ENCODE data around the gene HOXA4. TPM values are rescaled to one million over a fixed set of nuclear protein-coding genes. Genes with fewer than 3 reads are reported as not detected.

The HOXA4 gene
- total and polyA plus RNA-seq, 10 of the 15 experiments (the other 5 are each of a cell fraction or from before 2014, with no cell fraction given) = 0.07 TPM; not detected in 9

- TF ChIP-seq YY1 (IDR thresholded peaks at IDR 0.05; ENCODE audit: low read depth, low read length) = no peak
These were observed 51.8 kb downstream of the HOXA4 start (continued) for GRCh38 chr7:27078616-27079233.

MicroRNAs within 50 kb of the gene (microRNA counts, 767-probe panel; counts per million panel counts)
- microRNA hsa-miR-196b-5p = 977 counts per million, percentile 26 among the panel's probes with 10 or more counts

Small RNA genes lying within 50 kb of the gene (microRNA-seq; reads per million reads assigned to microRNA genes)
- 0.75 reads per million for gene MIR196B

Small RNA genes lying within 50 kb of the gene (small RNA-seq; reads per million reads assigned to genes)
- gene AC004080.5 (not detected), gene RF01977 (not detected)

Other genes starting within 250 kb of the HOXA4 start
Only the 7 nearest of the 11 such genes appear.
- 0.17 TPM in 1 of 2 replicates, not detected in the other for gene HOXA1, start 34.8 kb downstream of the HOXA4 start, total RNA-seq (2014; rRNA removed)
- gene HOXA1, start 34.8 kb downstream of the HOXA4 start, total RNA-seq (2014; rRNA removed; fragmentation: Illumina TruSeq; extraction: Trizol) = not detected in 2 replicates
- 0.23 TPM in 1 of 2 replicates, not detected in the other for gene HOXA1, start 34.8 kb downstream of the HOXA4 start, total RNA-seq (2021)
- gene HOXA1, start 34.8 kb downstream of the HOXA4 start, polyA plus RNA-seq (2011; rRNA removed) = 1.7 and 1.9 TPM in 2 replicates
- 0.18 and 0.33 TPM in 2 replicates for gene HOXA1, start 34.8 kb downstream of the HOXA4 start, polyA plus RNA-seq (2014; fragmentation: Illumina TruSeq; extraction: Trizol)
- gene HOXA1, start 34.8 kb downstream of the HOXA4 start, polyA plus RNA-seq (2014; fragmentation: Nextera tagmentation; extraction: Ambion mirVana) = under 1 TPM in 1 of 2 experiments, not detected in 1; 0.10 TPM
- 0.06 and 0.28 TPM in 2 replicates for gene HOXA1, start 34.8 kb downstream of the HOXA4 start, polyA plus RNA-seq (2014; rRNA removed)
- under 1 TPM in 1 of 2 experiments, not detected in 1; 0.29 TPM for gene HOXA1, start 34.8 kb downstream of the HOXA4 start, polyA plus RNA-seq (2016; fragmentation: Nextera tagmentation; extraction: Ambion mirVana)
- gene HOXA2, start 28.1 kb downstream of the HOXA4 start, total RNA-seq (2014; rRNA removed) = not detected in 2 replicates
- not detected in 2 replicates for gene HOXA2, start 28.1 kb downstream of the HOXA4 start, total RNA-seq (2014; rRNA removed; fragmentation: Illumina TruSeq; extraction: Trizol)
- not detected in 2 replicates for gene HOXA2, start 28.1 kb downstream of the HOXA4 start, total RNA-seq (2021)
- not detected in 2 replicates for gene HOXA2, start 28.1 kb downstream of the HOXA4 start, polyA plus RNA-seq (2011; rRNA removed)
- not detected in 2 replicates for gene HOXA2, start 28.1 kb downstream of the HOXA4 start, polyA plus RNA-seq (2014; fragmentation: Illumina TruSeq; extraction: Trizol)
- not detected for gene HOXA2, start 28.1 kb downstream of the HOXA4 start, polyA plus RNA-seq (2014; fragmentation: Nextera tagmentation; extraction: Ambion mirVana)
- not detected in 2 replicates for gene HOXA2, start 28.1 kb downstream of the HOXA4 start, polyA plus RNA-seq (2014; rRNA removed)
- gene HOXA2, start 28.1 kb downstream of the HOXA4 start, polyA plus RNA-seq (2016; fragmentation: Nextera tagmentation; extraction: Ambion mirVana) = not detected
- not detected in 2 replicates for gene HOXA5, start 12.9 kb upstream of the HOXA4 start, total RNA-seq (2014; rRNA removed)
- gene HOXA5, start 12.9 kb upstream of the HOXA4 start, total RNA-seq (2014; rRNA removed; fragmentation: Illumina TruSeq; extraction: Trizol) = not detected in 2 replicates
- gene HOXA5, start 12.9 kb upstream of the HOXA4 start, total RNA-seq (2021) = 0.13 TPM in 1 of 2 replicates, not detected in the other
- 0.05 and 0.29 TPM in 2 replicates for gene HOXA5, start 12.9 kb upstream of the HOXA4 start, polyA plus RNA-seq (2011; rRNA removed)
- not detected in 2 replicates for gene HOXA5, start 12.9 kb upstream of the HOXA4 start, polyA plus RNA-seq (2014; fragmentation: Illumina TruSeq; extraction: Trizol)
- gene HOXA5, start 12.9 kb upstream of the HOXA4 start, polyA plus RNA-seq (2014; fragmentation: Nextera tagmentation; extraction: Ambion mirVana) = not detected
- gene HOXA5, start 12.9 kb upstream of the HOXA4 start, polyA plus RNA-seq (2014; rRNA removed) = not detected in 2 replicates
- gene HOXA5, start 12.9 kb upstream of the HOXA4 start, polyA plus RNA-seq (2016; fragmentation: Nextera tagmentation; extraction: Ambion mirVana) = not detected
- gene HOXA6, start 17.0 kb upstream of the HOXA4 start, total RNA-seq (2014; rRNA removed) = not detected in 2 replicates
- not detected in 2 replicates for gene HOXA6, start 17.0 kb upstream of the HOXA4 start, total RNA-seq (2014; rRNA removed; fragmentation: Illumina TruSeq; extraction: Trizol)
- not detected in 2 replicates for gene HOXA6, start 17.0 kb upstream of the HOXA4 start, total RNA-seq (2021)
- 0.08 TPM in 1 of 2 replicates, not detected in the other for gene HOXA6, start 17.0 kb upstream of the HOXA4 start, polyA plus RNA-seq (2011; rRNA removed)
- gene HOXA6, start 17.0 kb upstream of the HOXA4 start, polyA plus RNA-seq (2014; fragmentation: Illumina TruSeq; extraction: Trizol) = not detected in 2 replicates
- not detected for gene HOXA6, start 17.0 kb upstream of the HOXA4 start, polyA plus RNA-seq (2014; fragmentation: Nextera tagmentation; extraction: Ambion mirVana)
- not detected in 2 replicates for gene HOXA6, start 17.0 kb upstream of the HOXA4 start, polyA plus RNA-seq (2014; rRNA removed)
- gene HOXA6, start 17.0 kb upstream of the HOXA4 start, polyA plus RNA-seq (2016; fragmentation: Nextera tagmentation; extraction: Ambion mirVana) = not detected
- gene HOXA3, start 21.8 kb upstream of the HOXA4 start, total RNA-seq (2014; rRNA removed) = not detected in 2 replicates
- not detected in 2 replicates for gene HOXA3, start 21.8 kb upstream of the HOXA4 start, total RNA-seq (2014; rRNA removed; fragmentation: Illumina TruSeq; extraction: Trizol)
- gene HOXA3, start 21.8 kb upstream of the HOXA4 start, total RNA-seq (2021) = 0.08 TPM in 1 of 2 replicates, not detected in the other
- 0.05 and 0.13 TPM in 2 replicates for gene HOXA3, start 21.8 kb upstream of the HOXA4 start, polyA plus RNA-seq (2011; rRNA removed)
- not detected in 2 replicates for gene HOXA3, start 21.8 kb upstream of the HOXA4 start, polyA plus RNA-seq (2014; fragmentation: Illumina TruSeq; extraction: Trizol)
- not detected for gene HOXA3, start 21.8 kb upstream of the HOXA4 start, polyA plus RNA-seq (2014; fragmentation: Nextera tagmentation; extraction: Ambion mirVana)
- gene HOXA3, start 21.8 kb upstream of the HOXA4 start, polyA plus RNA-seq (2014; rRNA removed) = not detected in 2 replicates
- gene HOXA3, start 21.8 kb upstream of the HOXA4 start, polyA plus RNA-seq (2016; fragmentation: Nextera tagmentation; extraction: Ambion mirVana) = not detected
- not detected in 2 replicates for gene HOXA7, start 25.9 kb upstream of the HOXA4 start, total RNA-seq (2014; rRNA removed)
- not detected in 2 replicates for gene HOXA7, start 25.9 kb upstream of the HOXA4 start, total RNA-seq (2014; rRNA removed; fragmentation: Illumina TruSeq; extraction: Trizol)
- not detected in 2 replicates for gene HOXA7, start 25.9 kb upstream of the HOXA4 start, total RNA-seq (2021)
- gene HOXA7, start 25.9 kb upstream of the HOXA4 start, polyA plus RNA-seq (2011; rRNA removed) = not detected in 2 replicates
- gene HOXA7, start 25.9 kb upstream of the HOXA4 start, polyA plus RNA-seq (2014; fragmentation: Illumina TruSeq; extraction: Trizol) = not detected in 2 replicates
- not detected for gene HOXA7, start 25.9 kb upstream of the HOXA4 start, polyA plus RNA-seq (2014; fragmentation: Nextera tagmentation; extraction: Ambion mirVana)
- gene HOXA7, start 25.9 kb upstream of the HOXA4 start, polyA plus RNA-seq (2014; rRNA removed) = not detected in 2 replicates
- not detected for gene HOXA7, start 25.9 kb upstream of the HOXA4 start, polyA plus RNA-seq (2016; fragmentation: Nextera tagmentation; extraction: Ambion mirVana)
- gene HOXA9, start 34.8 kb upstream of the HOXA4 start, total RNA-seq (2014; rRNA removed) = not detected in 2 replicates
- gene HOXA9, start 34.8 kb upstream of the HOXA4 start, total RNA-seq (2014; rRNA removed; fragmentation: Illumina TruSeq; extraction: Trizol) = not detected in 2 replicates
- gene HOXA9, start 34.8 kb upstream of the HOXA4 start, total RNA-seq (2021) = not detected in 2 replicates
- gene HOXA9, start 34.8 kb upstream of the HOXA4 start, polyA plus RNA-seq (2011; rRNA removed) = not detected in 2 replicates
- not detected in 2 replicates for gene HOXA9, start 34.8 kb upstream of the HOXA4 start, polyA plus RNA-seq (2014; fragmentation: Illumina TruSeq; extraction: Trizol)
- gene HOXA9, start 34.8 kb upstream of the HOXA4 start, polyA plus RNA-seq (2014; fragmentation: Nextera tagmentation; extraction: Ambion mirVana) = not detected
- not detected in 2 replicates for gene HOXA9, start 34.8 kb upstream of the HOXA4 start, polyA plus RNA-seq (2014; rRNA removed)
- gene HOXA9, start 34.8 kb upstream of the HOXA4 start, polyA plus RNA-seq (2016; fragmentation: Nextera tagmentation; extraction: Ambion mirVana) = not detected